Immature natural killer cell (primary cell): ENCODE results near the gene RRBP1. TPM values are rescaled to one million over a fixed set of nuclear protein-coding genes. Genes with fewer than 3 reads are reported as not detected.

Experiments
- DNase-seq, 3 donors: peaks; one replicate each; pipeline ENCODE4 v3.0.0; 2022; ENCODE audit warnings: mixed read lengths in 1 of 3
- H3K27ac Mint-ChIP-seq, 6 donors: one replicate each; pipeline ENCODE4 v1.8.0; 2020; ENCODE audit warnings: mixed read lengths in 6 of 6, mild to moderate bottlenecking in 5 of 6, inconsistent platforms in 4 of 6, moderate library complexity in 3 of 6
- H3K27me3 Mint-ChIP-seq, 3 donors: one replicate each; pipeline ENCODE4 v1.8.0; 2020 to 2021; ENCODE audit warnings: low read depth in 3 of 3, mild to moderate bottlenecking in 3 of 3, mixed read lengths in 3 of 3, moderate library complexity in 3 of 3, inconsistent platforms in 1 of 3
- H3K36me3 Mint-ChIP-seq, 3 donors: one replicate each; pipeline ENCODE4 v1.8.0; 2020; ENCODE audit warnings: mixed read lengths in 3 of 3, inconsistent platforms in 2 of 3, mild to moderate bottlenecking in 2 of 3
- H3K4me1 Mint-ChIP-seq, 2 donors: one replicate each; pipeline ENCODE4 v1.8.0; 2020; ENCODE audit warnings: inconsistent platforms in 2 of 2, mild to moderate bottlenecking in 2 of 2, mixed read lengths in 2 of 2, moderate library complexity in 1 of 2
- H3K4me3 Mint-ChIP-seq, 5 donors: one replicate each; pipeline ENCODE4 v1.8.0; 2020; ENCODE audit warnings: mild to moderate bottlenecking in 5 of 5, mixed read lengths in 5 of 5, inconsistent platforms in 3 of 5, moderate library complexity in 3 of 5
- H3K9me3 Mint-ChIP-seq, 6 donors: one replicate each; pipeline ENCODE4 v1.8.0; 2020; ENCODE audit warnings: mild to moderate bottlenecking in 6 of 6, mixed read lengths in 6 of 6, inconsistent platforms in 4 of 6, moderate library complexity in 3 of 6
- polyA plus RNA-seq, 3 donors: library from polyadenylated mRNA; unstranded; fragments of 300-500 nt; fragmentation: Illumina TruSeq; gene quantifications; one replicate each; pipeline ENCODE4 v1.2.3, GENCODE V29; 2021

RRBP1 gene
- polyA plus RNA-seq, 3 donors from 2014 or later: 4.1 to 39.0 (median 5.7) TPM

DNA sequence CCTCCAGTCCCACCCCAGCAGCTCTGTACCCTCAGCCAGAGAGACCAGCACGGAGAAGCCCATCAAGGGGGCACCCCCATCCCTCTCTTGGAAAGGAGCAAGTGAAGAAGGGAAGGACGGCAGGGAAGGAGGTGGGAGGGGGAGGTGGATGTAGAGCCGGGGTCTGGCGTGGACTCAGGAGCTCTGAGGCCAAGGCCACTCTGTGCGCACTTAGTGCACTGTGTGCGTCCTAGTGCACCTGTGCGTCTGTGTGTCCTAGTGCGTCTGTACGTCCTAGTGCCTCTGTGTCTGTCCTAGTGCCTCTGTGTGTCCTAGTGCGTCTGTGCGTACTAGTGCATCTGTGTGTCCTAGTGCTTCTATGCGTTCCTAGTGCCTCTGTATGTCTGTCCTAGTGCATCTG lies 58.0 kb downstream of the RRBP1 start:
- Mint-ChIP-seq H3K36me3 (peaks cover 5 to 37% (median 5%) of the 10 kb centered on the region in 3 donors), H3K27ac (peak overlapping the region in 1 of 6 donors; percentile 46), H3K4me1 (peaks cover 0 to 1% of the 10 kb centered on the region in 2 donors), H3K9me3 (no peaks in the 10 kb centered on the region), H3K27me3 (peaks cover 0 to 10% (median 0%) of the 10 kb centered on the region in 3 donors), H3K4me3 (no peak overlapping the region)
- DNase-seq: no peak

DNA sequence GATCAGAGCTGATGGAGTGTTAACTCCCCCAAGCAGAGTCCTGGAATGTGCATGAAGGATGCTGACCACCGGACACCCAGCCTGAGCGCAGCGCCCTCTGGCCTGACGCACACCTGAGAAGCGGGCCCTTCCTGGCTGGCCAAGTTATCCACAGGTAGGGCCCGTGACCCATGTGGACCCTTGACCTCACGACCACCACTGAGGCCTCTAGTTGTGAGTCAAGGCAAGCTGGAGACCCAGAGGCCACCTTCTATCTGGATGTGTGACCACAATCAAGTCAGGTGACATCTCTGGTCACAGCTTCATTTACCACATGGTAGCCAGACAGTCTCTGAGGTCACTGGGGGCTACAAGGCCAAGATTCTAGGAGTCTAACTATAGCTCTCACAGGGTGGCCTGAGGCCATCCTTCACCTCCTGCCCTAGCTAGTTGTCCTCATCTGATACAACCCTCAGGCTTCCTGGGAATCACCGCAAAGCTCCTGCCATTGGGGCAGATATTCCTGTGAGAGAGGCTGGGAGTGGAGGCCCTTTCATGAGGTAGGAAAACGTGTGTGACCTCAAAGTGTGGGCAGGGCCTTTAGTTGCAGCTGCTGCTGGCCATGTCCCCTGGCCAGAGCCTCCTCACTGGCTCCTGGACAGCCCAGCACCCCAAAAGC lies 59.1 kb downstream of the RRBP1 start:
- no peak for DNase-seq
- no peak overlapping the region for H3K4me3 Mint-ChIP-seq
- H3K9me3 Mint-ChIP-seq: no peaks in the 10 kb centered on the region
- H3K36me3 Mint-ChIP-seq: peaks cover 5 to 36% (median 8%) of the 10 kb centered on the region in 3 donors
- peaks cover 0 to under 1% of the 10 kb centered on the region in 2 donors for H3K4me1 Mint-ChIP-seq
- peak overlapping the region in 1 of 6 donors; percentile 17 for H3K27ac Mint-ChIP-seq
- H3K27me3 Mint-ChIP-seq: peaks cover 0 to 12% (median 0%) of the 10 kb centered on the region in 3 donors

DNA sequence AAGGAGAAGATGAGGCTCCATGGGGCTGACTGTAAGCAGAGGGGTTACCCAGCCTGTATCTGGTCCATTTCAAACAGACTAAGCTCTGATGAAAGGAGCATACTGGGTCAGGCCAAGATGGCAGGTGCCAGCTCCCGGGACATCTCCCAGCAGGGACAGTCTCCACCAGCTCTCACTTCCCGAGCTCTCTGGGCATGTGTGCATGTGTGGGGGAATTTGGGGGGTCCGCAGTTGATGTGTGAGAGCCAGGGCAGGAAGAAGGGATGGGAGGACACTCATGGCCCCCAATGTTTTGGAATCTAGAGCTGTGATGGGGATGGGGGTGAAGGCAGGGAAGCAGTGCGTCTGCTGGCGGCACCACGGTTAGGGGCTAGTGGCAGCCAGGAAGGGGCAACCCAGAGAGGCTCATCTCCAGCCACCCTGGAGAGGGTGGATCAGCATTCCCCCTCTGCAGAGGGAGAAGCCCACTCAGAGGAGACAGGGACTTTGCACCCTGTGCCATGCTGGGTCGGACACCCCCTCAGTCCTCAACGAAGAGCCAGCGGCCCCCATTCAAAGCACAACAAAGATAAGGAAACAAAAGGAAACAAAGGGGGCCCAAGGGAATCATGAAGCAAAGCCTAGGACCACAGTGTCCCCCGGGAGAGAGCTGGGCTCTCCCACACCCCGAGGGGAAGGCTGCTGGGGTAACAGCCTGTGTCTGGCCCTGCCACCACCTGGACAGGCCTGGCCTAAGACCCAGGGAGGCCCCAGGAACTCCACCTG lies 59.8 kb downstream of the RRBP1 start:
- peaks cover 5 to 35% (median 12%) of the 10 kb centered on the region in 3 donors for H3K36me3 Mint-ChIP-seq
- peaks cover 0 to 12% (median 0%) of the 10 kb centered on the region in 3 donors for H3K27me3 Mint-ChIP-seq
- no peak overlapping the region for H3K4me3 Mint-ChIP-seq
- H3K4me1 Mint-ChIP-seq: peaks cover 1 to 8% of the 10 kb centered on the region in 2 donors
- DNase-seq: no peak
- no peaks in the 10 kb centered on the region for H3K9me3 Mint-ChIP-seq
- no peak overlapping the region for H3K27ac Mint-ChIP-seq

DNA sequence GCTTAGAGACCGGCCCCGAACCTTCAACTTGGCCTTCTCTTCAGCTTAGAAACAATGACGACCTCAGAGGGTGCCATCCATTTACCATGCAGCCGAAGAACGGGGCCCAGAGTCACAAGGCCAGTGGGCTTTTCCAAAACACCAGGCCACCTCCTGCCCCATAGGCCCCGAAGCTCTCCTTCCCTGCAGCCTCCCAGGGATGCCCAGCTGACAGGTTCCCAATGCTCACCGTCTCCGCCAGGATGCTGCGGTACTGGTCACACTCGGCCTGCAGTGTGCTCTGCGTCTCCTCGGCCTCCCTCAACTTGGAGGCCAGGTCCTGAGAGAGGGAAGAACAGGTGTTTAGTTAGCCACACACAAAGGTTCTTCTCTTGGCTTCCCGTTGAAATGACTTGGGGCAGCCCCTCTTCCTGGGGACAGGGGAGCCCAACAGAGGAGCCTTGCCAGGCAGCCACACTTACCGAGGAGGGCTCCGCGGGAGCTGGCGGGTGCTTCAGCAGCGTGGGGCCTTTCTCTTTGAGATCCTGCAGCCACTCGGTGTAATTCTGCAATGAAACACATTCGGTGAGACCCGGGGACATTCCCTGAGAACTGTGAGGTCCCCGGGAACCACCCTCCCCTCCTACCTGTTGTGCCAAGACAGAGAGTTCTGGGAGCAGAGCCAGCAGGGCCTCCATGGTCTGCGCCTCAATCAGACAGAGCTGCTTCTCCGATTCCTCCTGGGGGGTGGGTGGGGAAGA lies 60.6 kb downstream of the RRBP1 start:
- Mint-ChIP-seq H3K9me3 (no peaks in the 10 kb centered on the region), H3K36me3 (peaks cover 5 to 35% (median 12%) of the 10 kb centered on the region in 3 donors), H3K27ac (no peak overlapping the region), H3K4me1 (peaks cover 1 to 10% of the 10 kb centered on the region in 2 donors), H3K4me3 (no peak overlapping the region), H3K27me3 (peaks cover 0 to 12% (median 0%) of the 10 kb centered on the region in 3 donors)
- no peak for DNase-seq

DNA sequence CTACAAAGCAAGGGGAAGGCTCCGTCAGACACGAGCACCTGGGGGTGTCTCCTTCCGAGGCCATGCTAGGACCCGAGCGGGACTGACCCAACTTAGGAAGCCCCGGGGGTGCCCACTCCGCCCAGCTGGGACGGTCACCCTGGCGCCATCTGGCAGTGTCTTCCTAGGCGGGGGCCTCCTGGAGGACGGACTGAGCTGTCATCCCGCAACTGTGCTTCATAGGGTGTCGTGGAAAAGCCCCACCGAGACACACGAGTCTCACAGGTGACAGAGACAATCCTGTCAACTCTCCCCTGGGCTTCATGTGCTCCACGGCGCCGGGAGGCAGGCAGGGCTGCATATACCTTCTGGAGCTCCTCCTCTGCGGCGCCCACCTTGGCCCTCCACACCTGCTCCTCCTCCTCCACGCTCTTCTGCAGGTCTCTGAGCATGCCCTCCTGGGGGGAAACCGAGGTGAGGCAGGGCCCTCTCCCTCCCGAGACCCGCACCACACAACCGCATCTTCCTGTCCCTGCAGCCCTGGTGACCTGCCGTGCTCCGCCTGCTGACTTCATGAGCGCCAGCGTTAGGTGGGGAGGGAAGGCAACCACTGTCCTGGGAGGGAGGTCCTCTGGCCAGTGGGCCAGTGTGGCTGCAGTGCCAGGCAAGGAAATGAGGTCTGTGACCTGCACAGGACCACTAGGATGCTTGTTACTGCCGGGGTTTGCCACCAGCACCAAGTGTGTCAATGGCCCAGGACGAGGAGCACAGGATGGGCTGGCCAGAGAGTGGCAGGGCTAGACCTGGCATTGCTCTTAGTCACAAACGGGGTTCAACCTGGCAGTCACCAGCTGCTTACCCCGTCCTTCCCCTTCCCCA lies 61.4 kb downstream of the RRBP1 start:
- Mint-ChIP-seq H3K4me3 (no peak overlapping the region), H3K27me3 (peaks cover 0 to 8% (median 0%) of the 10 kb centered on the region in 3 donors), H3K36me3 (peaks cover 0 to 32% (median 8%) of the 10 kb centered on the region in 3 donors), H3K27ac (no peak overlapping the region), H3K9me3 (no peaks in the 10 kb centered on the region), H3K4me1 (peaks cover 1 to 10% of the 10 kb centered on the region in 2 donors)
- no peak for DNase-seq

DNA sequence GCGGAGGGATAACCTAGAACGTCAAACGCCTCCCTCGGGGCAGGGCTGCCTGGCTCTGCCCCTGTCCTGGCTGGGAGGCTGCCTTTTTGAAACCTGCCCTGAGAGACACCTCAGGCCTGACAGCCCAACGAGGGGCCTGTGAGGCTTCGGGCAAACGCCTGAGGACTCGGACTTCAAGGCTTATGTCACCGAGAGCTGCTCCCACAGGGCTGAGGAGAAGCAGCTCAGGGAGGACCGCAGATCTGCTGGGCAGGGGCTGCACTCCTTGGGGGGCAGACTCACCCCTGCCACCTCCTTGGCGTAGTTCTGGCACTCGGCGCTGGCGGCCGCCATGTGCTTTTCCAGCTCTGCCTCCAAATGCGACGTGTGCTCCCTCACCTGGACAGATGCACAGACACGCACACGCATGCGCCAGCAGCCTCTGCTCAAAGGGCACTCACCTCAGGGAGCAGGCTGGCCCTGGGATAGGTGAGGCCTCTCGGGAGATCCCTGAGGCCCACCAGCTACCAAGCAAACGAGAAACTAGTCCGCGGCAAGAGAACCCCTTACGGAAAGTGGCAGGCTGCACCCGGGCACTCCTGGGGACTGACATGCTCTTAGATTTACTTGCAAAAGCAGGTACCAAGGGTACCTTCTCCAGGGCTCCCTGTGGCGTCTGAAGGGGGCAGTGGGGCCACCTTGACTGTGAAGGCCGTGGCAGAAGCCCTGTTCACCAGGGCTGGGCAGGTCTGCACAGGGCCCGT lies 62.5 kb downstream of the RRBP1 start:
- H3K27me3 Mint-ChIP-seq: peaks cover 1 to 14% (median 5%) of the 10 kb centered on the region in 3 donors
- H3K4me3 Mint-ChIP-seq: no peak overlapping the region
- H3K27ac Mint-ChIP-seq: peak overlapping the region in 2 of 6 donors; percentile 34 to 55
- peaks cover 5 to 10% of the 10 kb centered on the region in 2 donors for H3K4me1 Mint-ChIP-seq
- peaks cover 0 to 28% (median 8%) of the 10 kb centered on the region in 3 donors for H3K36me3 Mint-ChIP-seq
- no peaks in the 10 kb centered on the region for H3K9me3 Mint-ChIP-seq
- DNase-seq: no peak

DNA sequence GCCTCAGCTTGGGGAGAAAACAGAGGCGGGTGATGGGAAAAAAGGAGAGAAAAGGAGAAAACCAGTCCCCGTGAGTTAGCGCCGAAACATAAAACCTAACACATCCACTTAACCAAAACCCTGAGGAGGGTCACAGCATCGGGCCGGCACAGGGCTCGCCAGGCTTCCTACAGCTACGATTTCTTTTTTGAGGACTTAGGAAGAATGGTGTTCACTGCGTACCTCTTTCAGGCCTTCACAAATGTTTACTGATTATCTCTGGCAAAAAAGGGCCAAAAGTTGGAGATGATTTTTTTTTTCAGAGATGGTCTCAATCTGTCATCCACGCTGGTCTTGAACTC lies 63.4 kb downstream of the RRBP1 start:
- Mint-ChIP-seq H3K4me1 (peaks cover 9 to 16% of the 10 kb centered on the region in 2 donors), H3K27ac (peak overlapping the region in 1 of 6 donors; percentile 22), H3K9me3 (no peaks in the 10 kb centered on the region), H3K4me3 (no peak overlapping the region), H3K36me3 (peaks cover 3 to 28% (median 8%) of the 10 kb centered on the region in 3 donors), H3K27me3 (peaks cover 7 to 19% (median 9%) of the 10 kb centered on the region in 3 donors)
- no peak for DNase-seq

DNA sequence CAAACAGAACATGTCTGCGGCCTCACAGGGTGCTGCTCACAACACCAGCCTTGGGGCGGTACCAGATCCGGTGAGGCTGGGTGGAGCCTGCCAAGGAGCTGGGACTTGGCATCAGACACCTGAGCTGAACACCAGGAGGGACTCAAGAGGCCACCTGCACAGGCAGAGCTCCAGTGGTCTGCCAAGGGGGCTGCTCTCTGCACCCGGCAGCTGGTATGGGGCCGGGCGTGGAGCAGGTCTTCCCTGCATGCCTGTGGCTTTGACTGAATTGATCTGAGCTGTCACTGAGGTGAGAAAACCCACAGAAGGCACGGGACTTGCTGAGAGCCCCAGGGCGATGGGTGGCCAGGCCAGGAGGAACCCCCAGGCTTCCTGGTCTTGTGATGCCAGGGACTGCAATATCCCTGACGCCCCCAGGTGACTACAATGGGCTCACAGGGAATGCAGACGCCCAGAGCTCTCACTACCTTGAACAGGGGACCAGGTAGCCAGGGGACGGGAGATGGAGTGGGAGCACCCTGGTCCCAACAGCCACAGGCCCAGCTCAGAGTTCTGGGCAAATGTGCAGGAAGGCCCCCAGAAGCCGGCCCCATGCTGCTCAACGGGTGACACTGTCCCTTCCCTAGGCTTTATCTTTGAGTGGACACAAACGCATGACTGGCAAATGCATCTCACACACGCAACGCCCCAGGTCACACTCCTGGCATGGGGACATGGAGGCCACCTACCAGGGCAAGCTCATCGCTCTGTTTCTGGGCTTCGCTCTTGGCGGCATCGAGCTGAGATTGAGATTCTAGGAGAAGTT lies 64.0 kb downstream of the RRBP1 start:
- DNase-seq: no peak

DNA sequence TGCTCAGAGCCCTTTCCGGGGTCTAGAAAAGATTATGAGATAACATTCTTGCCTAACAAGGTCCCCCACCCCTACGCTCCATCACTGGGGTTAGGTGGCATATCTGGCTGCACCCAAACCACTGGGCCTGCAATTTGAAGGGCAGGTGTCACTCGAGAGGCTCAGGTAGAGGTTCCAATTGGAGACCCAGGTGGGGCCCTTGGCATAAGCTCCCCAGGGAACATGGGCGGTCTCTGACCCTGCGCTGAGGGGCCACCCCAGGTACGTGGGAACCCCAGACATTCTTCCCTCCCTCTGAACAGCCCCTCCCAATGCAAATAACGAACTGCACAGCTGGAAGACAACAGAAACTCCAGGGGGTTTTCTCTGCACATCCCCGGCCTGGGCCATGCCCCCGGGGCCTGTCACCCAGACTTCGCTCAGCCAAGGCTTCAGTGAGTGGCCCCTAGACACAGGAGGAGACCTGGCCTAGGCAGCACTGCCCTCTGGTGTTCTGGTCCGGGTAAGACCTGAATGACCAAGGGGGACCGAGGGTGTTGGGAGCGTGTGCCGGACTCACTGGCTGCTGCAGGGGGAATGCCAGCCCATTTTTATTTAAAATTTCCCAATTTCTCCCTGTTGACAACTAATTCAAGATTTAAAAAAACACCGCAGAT lies 64.7 kb downstream of the RRBP1 start:
- H3K9me3 Mint-ChIP-seq: no peaks in the 10 kb centered on the region
- peaks cover 16 to 28% (median 20%) of the 10 kb centered on the region in 3 donors for H3K27me3 Mint-ChIP-seq
- peaks cover 22 to 29% of the 10 kb centered on the region in 2 donors for H3K4me1 Mint-ChIP-seq
- H3K4me3 Mint-ChIP-seq: no peak overlapping the region
- DNase-seq: peak; percentile 51 to 64 (median 54)
- H3K36me3 Mint-ChIP-seq: peaks cover 3 to 27% (median 8%) of the 10 kb centered on the region in 3 donors
- H3K27ac Mint-ChIP-seq: peak overlapping the region in 3 of 6 donors; percentile 12 to 71 (median 40)

More for the DNA sequence above, 64.0 kb downstream of the RRBP1 start:
- peak overlapping the region in 2 of 6 donors; percentile 22 to 40 for H3K27ac Mint-ChIP-seq
- H3K27me3 Mint-ChIP-seq: peaks cover 11 to 23% (median 13%) of the 10 kb centered on the region in 3 donors
- H3K4me1 Mint-ChIP-seq: peaks cover 15 to 22% of the 10 kb centered on the region in 2 donors
- no peaks in the 10 kb centered on the region for H3K9me3 Mint-ChIP-seq
- no peak overlapping the region for H3K4me3 Mint-ChIP-seq
- H3K36me3 Mint-ChIP-seq: peaks cover 3 to 28% (median 8%) of the 10 kb centered on the region in 3 donors

DNA sequence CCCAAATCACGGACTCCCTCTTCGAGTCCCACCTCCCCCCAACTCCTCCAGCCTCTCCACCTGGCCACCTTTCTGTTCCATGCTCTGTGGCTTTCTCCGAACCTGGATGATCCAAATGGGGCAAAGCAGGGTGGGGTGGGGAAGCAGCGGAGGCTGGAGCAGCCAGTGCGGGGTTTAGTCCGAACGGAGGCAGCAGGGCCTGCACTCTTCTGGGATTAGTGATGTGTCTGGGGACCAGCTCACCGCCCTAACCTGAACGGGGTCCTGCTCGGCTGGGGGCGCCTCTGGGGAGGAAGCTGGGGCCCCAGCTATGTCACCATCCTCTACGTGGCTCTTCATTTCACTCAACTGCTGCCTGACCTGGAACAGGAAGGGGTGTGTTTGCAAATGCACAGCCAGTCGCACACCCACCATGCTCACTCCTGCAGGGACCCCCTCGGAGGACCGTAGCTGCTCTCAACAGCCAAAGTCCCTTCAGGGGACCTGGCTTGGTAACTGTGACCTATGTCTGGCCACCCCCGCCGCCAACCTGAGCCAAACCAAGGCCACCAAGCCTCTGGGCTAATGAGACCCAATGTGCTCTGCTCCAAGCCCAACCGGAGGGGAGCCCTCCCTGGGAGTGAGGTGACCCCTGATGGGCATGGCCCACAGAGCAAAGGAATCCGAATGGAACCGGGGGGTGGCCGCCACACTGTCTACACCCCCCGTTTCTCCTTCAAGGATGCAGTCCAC lies 65.4 kb downstream of the RRBP1 start:
- Mint-ChIP-seq H3K27me3 (peaks cover 21 to 31% (median 23%) of the 10 kb centered on the region in 3 donors), H3K27ac (peak overlapping the region in 1 of 6 donors; percentile 35), H3K9me3 (no peaks in the 10 kb centered on the region), H3K4me1 (peaks cover 29 to 33% of the 10 kb centered on the region in 2 donors), H3K36me3 (peaks cover 3 to 22% (median 8%) of the 10 kb centered on the region in 3 donors), H3K4me3 (no peak overlapping the region)
- no peak for DNase-seq
